ENCODE results near the gene EHD1. TPM values are rescaled to one million over a fixed set of nuclear protein-coding genes. Genes with fewer than 3 reads are reported as not detected.

EHD1 gene
- total and polyA plus RNA-seq, 9 of the 15 experiments (the other 6 are each of a cell fraction or from before 2014, with no cell fraction given) = 0.46 to 65.0 (median 16.4) TPM

GRCh38 chr11:64875369-64876228 is 2.8 kb downstream of the EHD1 start:
- Histone ChIP-seq H3K27me3 (ENCODE audit: control insufficient read depth in 2 of 2, insufficient read depth in 2 of 2, low read length in 2 of 2) (no peaks in the 10 kb centered on the region; a peak in 1 of 5 replicates), H3K9ac (ENCODE audit: insufficient read depth in 1 of 2, low read depth in 2 of 2, low read length in 2 of 2) (peak overlapping the region in 1 of 2 experiments; percentile 99; a peak in 2 of 4 replicates), H3K4me2 (ENCODE audit: insufficient read depth, low read length) (peak overlapping the region; percentile 95), H3K79me2 (ENCODE audit: control insufficient read depth, insufficient read depth, low read length) (peaks cover 71% of the 10 kb centered on the region), H2AFZ (ENCODE audit: low read depth, low read length) (no peak overlapping the region), H4K20me1 (replicated peaks; ENCODE audit: control insufficient read depth, insufficient read depth, low read length) (peaks cover 14% of the 10 kb centered on the region; the same call in 1 of the 2 replicates), H3K4me1 (replicated peaks in 1 of 2; ENCODE audit: control insufficient read depth in 2 of 2, insufficient read depth in 2 of 2, low read length in 2 of 2) (peaks cover 40 to 71% of the 10 kb centered on the region in 2 experiments), H3K27ac (ENCODE audit: extremely low read depth, low read depth, low read length) (no peak overlapping the region; the same call in 2 of the 3 replicates), H3K9me3 (replicated peaks; ENCODE audit: control insufficient read depth, insufficient read depth, low read depth, low read length) (no peaks in the 10 kb centered on the region), H3K36me3 (ENCODE audit: control insufficient read depth, insufficient read depth, low read length) (peaks cover 42% of the 10 kb centered on the region; the same call in 2 of the 3 replicates), H3K4me3 (peak overlapping the region; percentile 71; the same call in 1 of the 2 replicates), H3K9me1 (ENCODE audit: control insufficient read depth, insufficient read depth, low read length) (no peaks in the 10 kb centered on the region)
- in situ Hi-C loops (cut with MboI) = no loop called here
- BruUV-seq (replicated peaks) = no TSS peak
- no peak for TF ChIP-seq EWSR1 (IDR thresholded peaks at IDR 0.05; ENCODE audit: borderline replicate concordance, low read depth, partially characterized antibody)
- TF ChIP-seq CEBPG (CRISPR knock-in tag; IDR thresholded peaks at IDR 0.05) = no peak
- 0 out of 4 replicates have a peak, but pooled peaks of 1 of the 2 experiments have one; percentile 9 for TF ChIP-seq CEBPG (tag; conservative IDR thresholded peaks at IDR 0.05 in 1 of 2, IDR thresholded peaks at IDR 0.05 in 1 of 2)
- 0 out of 2 replicates have a peak, but pooled peaks have one; percentile 6 for TF ChIP-seq CBFA2T3 (IDR thresholded peaks at IDR 0.05)
- peak; percentile 66 for TF ChIP-seq CEBPB (tag; IDR thresholded peaks at IDR 0.05)
- TF ChIP-seq GTF2B (IDR thresholded peaks at IDR 0.05; ENCODE audit: extremely low read depth, insufficient read length) = no peak
- TF ChIP-seq ZKSCAN1 (IDR thresholded peaks at IDR 0.05; ENCODE audit: low read depth, low read length) = no peak
- ATAC-seq (no peak), FAIRE-seq (no peak), DNase-seq (ENCODE audit: extremely low read depth in 1 of 4, low spot score in 3 of 4) (no peak)
- POLR2A ChIA-PET = interaction anchor here (0.6 to 9.0 kb wide), 10 partner anchors 10 to 1193 kb away, joined by 3 to 109 read pairs (median 4); no protein-coding TSS in a partner anchor
- 70% methylated on average over 15 of the region's 17 CpGs for WGBS (ENCODE audit: insufficient coverage, low coverage, missing lambda C conversion rate)
- CTCF ChIA-PET (ENCODE audit: low intra/inter-chr PET ratio) = no interaction called here
- intact Hi-C loops (cut with micrococcal nuclease) = no loop called here

All from K562 (cell line).